K562 (cell line): Measurements from ENCODE around the gene RAB1B. TPM values are rescaled to one million over a fixed set of nuclear protein-coding genes. Genes with fewer than 3 reads are reported as not detected.
A peak's percentile ranks its signal among the peaks of the same experiment; 100 is the strongest.

Source experiments
- ATF7 ChIP-seq: fragments of 450-650 bp; IDR thresholded peaks from 2 replicates; pipeline ENCODE4 v1.7.1; 2014; ENCODE audit warnings: mild to moderate bottlenecking, moderate library complexity
- CREM ChIP-seq: IDR thresholded peaks from 2 replicates; pipeline ENCODE4 v1.6.1; 2014; ENCODE audit warnings: antibody characterized with exemption, low read depth
- CTBP1 ChIP-seq: fragments of 450-650 bp; IDR thresholded peaks from 2 replicates; pipeline ENCODE4 v1.6.1; 2016; ENCODE audit warnings: borderline replicate concordance
- CTCFL ChIP-seq: IDR thresholded peaks from 2 replicates; pipeline ENCODE4 v1.6.1; 2011; ENCODE audit warnings: borderline replicate concordance, low read depth, mild to moderate bottlenecking, moderate library complexity, low read length; ENCODE audit not compliant: insufficient read depth, poor library complexity, severe bottlenecking
- DEAF1 ChIP-seq: fragments of 450-650 bp; formaldehyde crosslinking; IDR thresholded peaks from 2 replicates; pipeline ENCODE4 v1.4.0; 2020; ENCODE audit warnings: mild to moderate bottlenecking, moderate library complexity
- E2F8 ChIP-seq: fragments of 450-650 bp; IDR thresholded peaks from 2 replicates; pipeline ENCODE4 v1.7.1; 2018; ENCODE audit warnings: mild to moderate bottlenecking, low read depth; ENCODE audit not compliant: partially characterized antibody
- ETV1 ChIP-seq: fragments of 450-650 bp; conservative IDR thresholded peaks from 2 replicates; pipeline ENCODE4 v1.6.1; 2016; ENCODE audit warnings: missing genetic modification characterization, control low read depth, low read depth, missing compliant biosample characterization
- MAFK ChIP-seq: IDR thresholded peaks from 2 replicates; pipeline ENCODE4 v1.6.1; 2011; ENCODE audit warnings: low read length, improper control_type of control experiment
- MAX ChIP-seq: sonication (generic); formaldehyde crosslinking; IDR thresholded peaks from 2 replicates; pipeline ENCODE4 v1.9.0; 2022; ENCODE audit warnings: mild to moderate bottlenecking, missing genetic modification reagents
- NEUROD1 ChIP-seq: fragments of 150-350 bp; IDR thresholded peaks from 2 replicates; pipeline ENCODE4 v1.6.1; 2014; ENCODE audit warnings: borderline replicate concordance, low read length, low read depth; ENCODE audit not compliant: partially characterized antibody
- PRPF4 ChIP-seq: fragments of 200-400 bp; formaldehyde crosslinking; IDR thresholded peaks from one replicate; pipeline ENCODE4 v1.6.1; 2017; ENCODE audit warnings: low read length, low read depth, mild to moderate bottlenecking; ENCODE audit not compliant: insufficient read depth, poor library complexity, severe bottlenecking
- SMC3 ChIP-seq: conservative IDR thresholded peaks from 2 replicates; pipeline ENCODE4 v1.6.1; 2011; ENCODE audit warnings: low read depth, low read length, improper control_type of control experiment; ENCODE audit not compliant: insufficient read depth
- SRF ChIP-seq, 2 experiments: fragments of 250-450, 450-650 bp in 1 of 2; sonication (Bioruptor Pico) in 1 of 2; sonication (generic) in 1 of 2; formaldehyde crosslinking; IDR thresholded peaks; 2 replicates each; pipeline versions ENCODE4 v1.5.0 to v1.5.1; 2020 to 2022; ENCODE audit warnings: mild to moderate bottlenecking in 1 of 2, missing genetic modification reagents in 1 of 2
- SRSF1 ChIP-seq: fragments of 200-400 bp; formaldehyde crosslinking; IDR thresholded peaks from 2 replicates; pipeline ENCODE4 v1.6.1; 2017; ENCODE audit warnings: mild to moderate bottlenecking, low read depth, low read length, moderate library complexity
- STAG1 ChIP-seq: sonication (generic); formaldehyde crosslinking; IDR thresholded peaks from 2 replicates; pipeline ENCODE4 v1.5.0; 2020; ENCODE audit warnings: missing genetic modification reagents, borderline replicate concordance
- TOE1 ChIP-seq, 2 experiments: fragments of 450-650 bp in 1 of 2; sonication (generic) in 1 of 2; formaldehyde crosslinking in 1 of 2; IDR thresholded peaks; 2 replicates each; pipeline versions ENCODE4 v1.7.1 to v1.8.0; 2016 to 2022; ENCODE audit warnings: borderline replicate concordance in 2 of 2, mild to moderate bottlenecking in 2 of 2, antibody characterized with exemption in 1 of 2, inconsistent platforms in 1 of 2, low read depth in 1 of 2, missing genetic modification reagents in 1 of 2, moderate library complexity in 1 of 2
- ZBTB7A ChIP-seq: IDR thresholded peaks from 2 replicates; pipeline ENCODE4 v1.6.1; 2011; ENCODE audit warnings: low read depth, mild to moderate bottlenecking, low read length, moderate library complexity, borderline replicate concordance; ENCODE audit not compliant: control insufficient read depth
- ZNF780A ChIP-seq: fragments of 250-450 bp; sonication (Bioruptor Pico); IDR thresholded peaks from 2 replicates; pipeline ENCODE4 v1.5.0; 2021; ENCODE audit warnings: mild to moderate bottlenecking
- polyA plus RNA-seq, 8 experiments: library from polyadenylated mRNA; depleted of rRNA in 4 of 8; stranded (reverse) in 5 of 8; unstranded in 3 of 8; fragments of >200 nt; fragmentation: Nextera tagmentation in 2 of 8; fragmentation: Illumina TruSeq in 1 of 8; extraction: Ambion mirVana in 2 of 8; extraction: Trizol in 1 of 8; gene quantifications; 2 replicates each; pipeline versions ENCODE4 v1.2.1 to v1.2.3, GENCODE V29; 2011 to 2014; ENCODE audit warnings: inconsistent platforms in 1 of 8, missing spikeins in 1 of 8
- total RNA-seq, 7 experiments: library from RNA; depleted of rRNA in 6 of 7; stranded (reverse); fragments of >200 nt in 6 of 7; fragmentation: Illumina TruSeq in 2 of 7; extraction: Trizol in 2 of 7; gene quantifications; 2 replicates each; pipeline versions ENCODE4 v1.2.1 to v1.2.3, GENCODE V29; 2011 to 2021; ENCODE audit warnings: low replicate concordance in 1 of 7

Gene RAB1B
- total and polyA plus RNA-seq, 9 of the 15 experiments (the other 6 are each of a cell fraction or from before 2014, with no cell fraction given), result 5.6 to 146 (median 98.6) TPM

- no peak for TF ChIP-seq PRPF4
- TF ChIP-seq CTBP1, result 0 out of 2 replicates have a peak, but pooled peaks have one; percentile 65
- peak; percentile 61; the same call in 1 of the 2 replicates for TF ChIP-seq ETV1
- no peak for TF ChIP-seq ZNF780A
- peak; percentile 99 for TF ChIP-seq SMC3
- TF ChIP-seq STAG1 (CRISPR knock-in tag), result peak; percentile 76; the same call in 1 of the 2 replicates
- TF ChIP-seq CTCFL, result peak; percentile 37
- peak; percentile 73 for TF ChIP-seq NEUROD1
- peak; percentile 56; the same call in 1 of the 2 replicates for TF ChIP-seq ATF7
- TF ChIP-seq ZBTB7A, result peak; percentile 79; the same call in 1 of the 2 replicates
- peak; percentile 83 for TF ChIP-seq DEAF1 (CRISPR knock-in tag)
- TF ChIP-seq E2F8, result peak; percentile 28
- TF ChIP-seq SRSF1, result no peak
- TF ChIP-seq MAFK, result no peak
- TF ChIP-seq MAX (CRISPR knock-in tag), result peak; percentile 44; the same call in 1 of the 2 replicates
- peak in 1 of 2 experiments; percentile 96; a peak in 1 of 4 replicates for TF ChIP-seq SRF (CRISPR knock-in tag; IDR thresholded peaks at IDR 0.05)
- peak; percentile 94 for TF ChIP-seq CREM
- peak; percentile 83; the same call in 1 of the 2 replicates for TF ChIP-seq TOE1 (IDR thresholded peaks at IDR 0.05; ENCODE audit: borderline replicate concordance)
- TF ChIP-seq TOE1 (CRISPR knock-in tag; IDR thresholded peaks at IDR 0.05; ENCODE audit: borderline replicate concordance, low read depth), result no peak
These were observed 45.9 kb upstream of the RAB1B start (continued) for GRCh38 chr11:66222358-66223149.
